ENCODE data around the gene SNCAIP.

DNA sequence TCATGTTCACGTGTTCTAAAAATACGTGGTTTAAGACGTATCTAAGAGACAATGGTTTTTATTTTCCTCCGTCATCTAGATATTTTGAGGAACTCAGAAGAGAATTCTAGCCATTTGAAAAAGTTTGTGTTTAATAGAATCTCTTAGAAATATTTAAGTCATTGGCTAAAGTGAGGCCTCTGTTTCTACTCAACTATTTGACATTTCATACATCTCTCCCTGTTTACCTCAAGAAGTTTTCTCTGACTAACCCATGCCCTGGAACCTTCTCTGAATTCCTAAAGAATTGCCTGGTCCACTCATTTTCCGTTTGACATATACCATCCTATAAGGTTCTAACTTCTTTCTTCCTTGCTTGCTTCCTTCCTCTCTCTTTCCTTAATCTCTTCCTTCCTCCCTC is 178.7 kb downstream of the SNCAIP start:
- no peak for TF ChIP-seq POLR2A (IDR thresholded peaks at IDR 0.05)
- TF ChIP-seq, protein P1, sequence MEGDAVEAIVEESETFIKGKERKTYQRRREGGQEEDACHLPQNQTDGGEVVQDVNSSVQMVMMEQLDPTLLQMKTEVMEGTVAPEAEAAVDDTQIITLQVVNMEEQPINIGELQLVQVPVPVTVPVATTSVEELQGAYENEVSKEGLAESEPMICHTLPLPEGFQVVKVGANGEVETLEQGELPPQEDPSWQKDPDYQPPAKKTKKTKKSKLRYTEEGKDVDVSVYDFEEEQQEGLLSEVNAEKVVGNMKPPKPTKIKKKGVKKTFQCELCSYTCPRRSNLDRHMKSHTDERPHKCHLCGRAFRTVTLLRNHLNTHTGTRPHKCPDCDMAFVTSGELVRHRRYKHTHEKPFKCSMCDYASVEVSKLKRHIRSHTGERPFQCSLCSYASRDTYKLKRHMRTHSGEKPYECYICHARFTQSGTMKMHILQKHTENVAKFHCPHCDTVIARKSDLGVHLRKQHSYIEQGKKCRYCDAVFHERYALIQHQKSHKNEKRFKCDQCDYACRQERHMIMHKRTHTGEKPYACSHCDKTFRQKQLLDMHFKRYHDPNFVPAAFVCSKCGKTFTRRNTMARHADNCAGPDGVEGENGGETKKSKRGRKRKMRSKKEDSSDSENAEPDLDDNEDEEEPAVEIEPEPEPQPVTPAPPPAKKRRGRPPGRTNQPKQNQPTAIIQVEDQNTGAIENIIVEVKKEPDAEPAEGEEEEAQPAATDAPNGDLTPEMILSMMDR (IDR thresholded peaks at IDR 0.05): no peak

All from stomach (tissue), 4 donors.